SK-N-MC (cell line): ENCODE results near the gene ACTL8.

Source experiments
- EZH2 ChIP-seq: fragments of 200-600 bp; sonication (generic); IDR thresholded peaks from one replicate; pipeline ENCODE4 v1.6.1; 2017; ENCODE audit warnings: antibody characterized with exemption
- FOXP2 ChIP-seq: optimal IDR thresholded peaks from 2 replicates; pipeline ENCODE3; 2011; ENCODE audit warnings: mild to moderate bottlenecking, moderate library complexity; ENCODE audit not compliant: insufficient read depth; ENCODE audit errors: extremely low read length, control extremely low read depth
- POLR2AphosphoS5 ChIP-seq: IDR thresholded peaks from 2 replicates; pipeline ENCODE4 v1.6.1; 2012; ENCODE audit warnings: mild to moderate bottlenecking, low read depth, low read length, borderline replicate concordance

DNA sequence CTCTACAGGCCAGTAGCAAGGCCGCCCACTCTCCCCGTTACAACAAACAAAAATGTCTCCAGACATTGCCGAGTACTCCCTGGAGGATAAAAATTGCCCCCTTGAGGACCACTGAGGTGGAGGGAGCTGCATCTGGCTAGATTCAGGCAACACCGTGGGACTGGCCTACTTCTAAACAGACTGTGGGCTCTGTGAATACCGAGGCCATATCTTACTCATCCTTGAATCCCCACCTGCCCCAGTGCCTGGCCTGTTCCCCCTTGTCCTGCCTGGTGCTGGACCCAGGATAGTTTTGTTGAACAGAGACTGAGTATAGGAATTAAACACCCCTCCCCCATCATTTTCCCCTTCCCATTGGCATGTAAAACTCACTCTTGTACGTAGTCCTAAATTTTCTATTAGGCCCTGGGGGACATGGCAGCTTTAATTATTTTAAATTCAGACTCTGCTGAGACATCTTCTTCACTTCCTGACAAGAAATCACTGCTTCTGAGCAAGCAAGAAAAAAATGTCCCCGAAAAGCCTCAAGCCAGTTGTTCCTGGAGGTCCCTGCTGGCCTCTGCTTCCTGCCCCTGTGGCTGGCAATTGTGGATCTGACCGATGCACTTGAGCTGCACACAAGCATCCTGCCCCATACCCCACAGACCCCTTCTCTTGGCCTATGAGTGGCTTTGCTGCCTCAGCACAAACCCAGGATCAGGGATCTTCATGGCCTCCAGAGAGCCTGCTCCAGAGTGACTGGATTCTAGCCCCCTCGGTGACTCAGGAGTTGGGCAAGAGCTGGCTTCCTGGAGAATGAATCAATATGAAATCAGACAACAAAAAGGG lies 111.0 kb downstream of the ACTL8 start:
- TF ChIP-seq POLR2AphosphoS5 = no peak
- TF ChIP-seq EZH2 = no peak
- no peak for TF ChIP-seq FOXP2
